ENCODE data around the gene PROKR1.

DNA sequence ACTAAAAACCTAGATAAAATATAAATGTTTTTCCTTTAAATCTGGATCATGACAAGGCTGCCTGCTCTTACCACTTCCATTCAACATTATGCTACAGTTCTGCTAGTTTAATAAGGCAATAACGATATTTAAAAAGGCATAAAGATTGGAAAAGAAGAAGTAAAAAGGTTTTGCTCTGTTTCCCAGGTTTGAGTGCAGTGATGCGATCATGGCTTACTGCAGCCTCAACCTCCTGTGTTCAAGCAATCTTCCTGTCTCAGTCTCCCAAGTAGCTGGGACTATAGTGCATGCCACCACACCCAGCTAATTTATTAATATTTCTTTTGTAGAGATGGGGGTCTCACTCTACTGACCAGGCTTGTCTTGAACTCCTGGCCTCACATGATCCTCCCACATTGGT lies 40.8 kb downstream of the PROKR1 start:
- TF ChIP-seq CTCF (conservative IDR thresholded peaks at IDR 0.05; ENCODE audit: low read depth, low read length) (no peak), POLR2A (IDR thresholded peaks at IDR 0.05; ENCODE audit: low read depth, low read length) (no peak), RFX5 (IDR thresholded peaks at IDR 0.05; ENCODE audit: low read depth, low read length) (no peak), NFE2L2 (IDR thresholded peaks at IDR 0.05; ENCODE audit: low read depth, low read length) (no peak), BHLHE40 (IDR thresholded peaks at IDR 0.05; ENCODE audit: low read depth, low read length) (no peak), RAD21 (IDR thresholded peaks at IDR 0.05; ENCODE audit: low read length) (no peak), USF2 (IDR thresholded peaks at IDR 0.05; ENCODE audit: low read depth, low read length) (no peak), CHD1 (IDR thresholded peaks at IDR 0.05; ENCODE audit: low read depth, low read length) (no peak), SMC3 (IDR thresholded peaks at IDR 0.05; ENCODE audit: low read depth, low read length) (no peak), MXI1 (IDR thresholded peaks at IDR 0.05; ENCODE audit: borderline replicate concordance, low read depth, low read length) (no peak), MAFK (IDR thresholded peaks at IDR 0.05; ENCODE audit: low read depth, low read length) (no peak), ELK1 (IDR thresholded peaks at IDR 0.05; ENCODE audit: borderline replicate concordance, low read depth, low read length) (no peak)

All from IMR-90 (cell line).